ENCODE measurements around the gene DNAH17. TPM values are rescaled to one million over a fixed set of nuclear protein-coding genes. Genes with fewer than 3 reads are reported as not detected.
A peak's percentile ranks its signal among the peaks of the same experiment; 100 is the strongest.

Gene DNAH17
- total RNA-seq, 5 donors from 2014 or later (not counting 1 experiment from before 2014, with no cell fraction given): 0.33 to 1.2 (median 1.1) TPM

DNA sequence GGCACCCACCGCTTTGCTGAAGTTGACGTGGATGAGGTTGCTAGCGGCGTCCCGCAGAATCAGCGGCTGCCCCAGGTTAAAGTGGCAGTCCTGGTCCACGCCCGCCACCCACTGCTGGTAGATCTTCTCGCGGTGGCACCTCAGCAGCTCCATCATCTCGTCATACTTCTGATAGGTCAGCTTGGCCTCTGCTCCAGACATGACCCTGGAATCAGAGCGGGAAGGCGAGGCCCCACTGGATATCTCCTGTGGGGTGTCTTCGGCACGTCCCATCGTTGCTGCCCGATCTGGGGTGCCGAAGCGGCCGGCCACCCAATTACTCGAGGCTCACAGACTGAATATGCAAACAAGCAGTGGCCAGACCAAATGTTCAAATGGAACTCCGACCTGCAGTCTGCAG is 16.5 kb downstream of the DNAH17 start:
- Histone ChIP-seq H3K27me3 (replicated peaks in 1 of 2; ENCODE audit: control insufficient read depth in 2 of 2, extremely low read depth in 1 of 2, insufficient read depth in 2 of 2, low read length in 1 of 2) (peaks cover 2 to 30% of the 10 kb centered on the region in 2 experiments), H3K4me1 (ENCODE audit: control insufficient read depth in 1 of 2, extremely low read depth in 1 of 2, insufficient read depth in 2 of 2, low read length in 2 of 2) (peaks cover 0 to 8% of the 10 kb centered on the region in 2 experiments), H3K27ac (ENCODE audit: low read length) (no peak overlapping the region), H3K4me3 (ENCODE audit: control insufficient read depth in 1 of 2, extremely low read depth in 1 of 2, low read length in 1 of 2) (no peak overlapping the region), H3K36me3 (ENCODE audit: control insufficient read depth in 2 of 2, extremely low read depth in 1 of 2, insufficient read depth in 1 of 2, low read length in 1 of 2) (no peaks in the 10 kb centered on the region), H3K9me3 (no peaks in the 10 kb centered on the region)
- no peak overlapping the region for H3K4me3 Mint-ChIP-seq
- no peak overlapping the region for H3K27ac Mint-ChIP-seq
- H3K9me3 Mint-ChIP-seq: no peaks in the 10 kb centered on the region
- H3K36me3 Mint-ChIP-seq: no peaks in the 10 kb centered on the region
- H3K27me3 Mint-ChIP-seq: peaks cover 0 to 7% of the 10 kb centered on the region in 2 donors
- H3K4me1 Mint-ChIP-seq: no peaks in the 10 kb centered on the region
- no peak for ATAC-seq (replicated peaks in 1 of 4)
- ChIA-PET POLR2A (no interaction called here), CTCF (no interaction called here)
- no peak for DNase-seq
- 87% methylated on average over 22 of the region's 22 CpGs for WGBS (ENCODE audit: insufficient coverage)

DNA sequence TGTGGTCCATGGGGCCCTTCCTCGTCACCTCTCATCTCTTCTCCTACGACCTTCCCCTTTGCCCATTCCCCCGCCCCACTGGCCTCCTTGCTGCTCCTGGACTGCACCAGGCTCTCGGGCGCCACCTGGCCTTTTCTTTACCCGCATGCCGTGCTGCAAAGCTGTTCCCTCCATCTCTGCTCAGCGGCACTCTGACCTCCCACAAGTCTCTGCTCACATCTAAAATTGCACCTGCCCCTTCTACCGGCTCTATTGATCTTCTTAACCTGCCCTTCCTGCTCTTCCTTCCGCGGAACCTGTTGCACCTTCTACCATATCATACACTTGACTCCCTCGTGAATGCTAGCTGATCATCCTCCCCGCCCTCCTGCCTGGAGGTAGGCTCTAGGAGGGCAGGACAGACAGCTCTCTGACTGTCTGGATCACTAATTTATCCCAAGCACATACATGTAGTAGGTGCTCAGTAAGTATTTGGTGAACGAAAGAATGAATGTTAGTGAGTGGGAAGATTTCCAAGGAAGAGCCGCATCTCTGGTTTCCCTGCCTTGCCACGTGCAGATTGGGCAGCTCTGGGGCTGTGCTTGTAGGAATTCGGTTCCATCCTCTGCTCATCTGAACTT is 17.3 kb downstream of the DNAH17 start:
- no peak overlapping the region for H3K27ac ChIP-seq (ENCODE audit: low read length)
- Mint-ChIP-seq H3K4me1 (no peaks in the 10 kb centered on the region), H3K27ac (no peak overlapping the region), H3K36me3 (no peaks in the 10 kb centered on the region), H3K4me3 (no peak overlapping the region), H3K27me3 (peaks cover 0 to 5% of the 10 kb centered on the region in 2 donors), H3K9me3 (no peaks in the 10 kb centered on the region)
- peaks cover 0 to 8% of the 10 kb centered on the region in 2 experiments for H3K4me1 ChIP-seq (ENCODE audit: control insufficient read depth in 1 of 2, extremely low read depth in 1 of 2, insufficient read depth in 2 of 2, low read length in 2 of 2)
- peaks cover 2 to 37% of the 10 kb centered on the region in 2 experiments for H3K27me3 ChIP-seq (replicated peaks in 1 of 2; ENCODE audit: control insufficient read depth in 2 of 2, extremely low read depth in 1 of 2, insufficient read depth in 2 of 2, low read length in 1 of 2)
- 57% methylated on average over 12 of the region's 17 CpGs for WGBS (ENCODE audit: insufficient coverage)
- POLR2A ChIA-PET: no interaction called here
- ATAC-seq (replicated peaks in 1 of 4): no peak
- no peaks in the 10 kb centered on the region for H3K9me3 ChIP-seq
- CTCF ChIA-PET: no interaction called here
- H3K36me3 ChIP-seq (ENCODE audit: control insufficient read depth in 2 of 2, extremely low read depth in 1 of 2, insufficient read depth in 1 of 2, low read length in 1 of 2): no peaks in the 10 kb centered on the region
- H3K4me3 ChIP-seq (ENCODE audit: control insufficient read depth in 1 of 2, extremely low read depth in 1 of 2, low read length in 1 of 2): no peak overlapping the region
- peak in 1 of 35 experiments; percentile 32 for DNase-seq

DNA sequence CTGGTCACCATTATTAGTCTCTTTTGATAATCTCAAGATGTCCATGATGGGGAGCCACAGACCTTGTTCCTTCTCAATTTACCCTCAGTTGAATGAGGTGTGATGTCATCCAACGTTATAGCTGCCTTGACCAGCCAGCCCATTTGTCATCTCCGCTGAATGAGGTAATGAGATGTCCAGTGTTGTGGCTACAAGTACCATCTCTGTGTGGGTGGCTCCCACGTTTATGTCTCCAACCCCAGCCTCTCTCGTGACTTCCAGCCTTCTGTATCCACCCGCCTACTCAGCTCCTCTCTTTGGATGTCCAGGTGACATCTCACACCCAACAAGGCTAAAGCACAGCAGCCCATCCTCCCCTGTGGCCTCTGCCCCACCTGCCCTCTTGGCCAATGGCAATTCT is 18.2 kb downstream of the DNAH17 start:
- WGBS (ENCODE audit: insufficient coverage): 77% methylated on average over 3 of the region's 5 CpGs
- POLR2A ChIA-PET: no interaction called here

DNA sequence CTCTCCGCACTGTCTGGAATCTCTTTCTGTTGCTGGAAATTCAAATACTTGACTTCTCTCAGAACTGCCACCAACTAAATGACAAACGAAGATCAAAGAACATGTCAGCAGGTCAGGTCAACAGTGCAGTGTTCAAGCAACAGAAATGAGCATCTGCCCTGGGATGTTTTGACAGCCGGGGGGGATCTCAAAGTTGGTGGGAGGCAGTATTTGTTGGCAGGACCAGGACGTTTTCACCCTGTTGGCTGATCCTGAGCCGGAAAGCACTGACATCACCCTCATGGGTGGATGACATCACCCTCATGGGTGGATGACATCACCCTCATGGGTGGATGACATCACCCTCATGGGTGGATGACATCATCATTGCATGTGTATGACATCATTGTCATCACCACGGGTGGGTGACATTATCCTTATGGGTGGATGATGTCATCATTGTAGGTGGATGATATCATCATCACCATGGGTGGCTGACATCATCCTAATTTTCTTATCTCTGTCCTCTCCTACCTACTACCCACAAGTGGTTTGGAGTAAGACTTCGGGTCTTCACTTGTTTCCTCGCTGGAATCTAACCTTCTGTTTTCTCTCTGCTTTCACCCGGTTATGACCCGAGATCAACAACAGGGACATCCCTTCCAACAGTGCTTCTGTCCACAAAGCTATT is 18.9 kb downstream of the DNAH17 start:
- H3K36me3 ChIP-seq (ENCODE audit: control insufficient read depth in 2 of 2, extremely low read depth in 1 of 2, insufficient read depth in 1 of 2, low read length in 1 of 2): no peaks in the 10 kb centered on the region
- H3K9me3 ChIP-seq: no peaks in the 10 kb centered on the region
- no peak overlapping the region for H3K27ac ChIP-seq (ENCODE audit: low read length)
- POLR2A ChIA-PET: interaction anchor here in 1 of 2 donors (0.5 kb wide), 1 partner anchor 1562 kb away, joined by 8 read pairs; no protein-coding TSS in a partner anchor
- Mint-ChIP-seq H3K9me3 (no peaks in the 10 kb centered on the region), H3K4me3 (no peak overlapping the region), H3K36me3 (no peaks in the 10 kb centered on the region), H3K27me3 (peaks cover 0 to 3% of the 10 kb centered on the region in 2 donors), H3K27ac (no peak overlapping the region), H3K4me1 (no peaks in the 10 kb centered on the region)
- 89% methylated on average over 8 of the region's 10 CpGs for WGBS (ENCODE audit: insufficient coverage)
- DNase-seq: no peak
- peaks cover 2 to 33% of the 10 kb centered on the region in 2 experiments for H3K27me3 ChIP-seq (replicated peaks in 1 of 2; ENCODE audit: control insufficient read depth in 2 of 2, extremely low read depth in 1 of 2, insufficient read depth in 2 of 2, low read length in 1 of 2)
- no peak for ATAC-seq (replicated peaks in 1 of 4)
- H3K4me3 ChIP-seq (ENCODE audit: control insufficient read depth in 1 of 2, extremely low read depth in 1 of 2, low read length in 1 of 2): no peak overlapping the region
- peaks cover 0 to 8% of the 10 kb centered on the region in 2 experiments for H3K4me1 ChIP-seq (ENCODE audit: control insufficient read depth in 1 of 2, extremely low read depth in 1 of 2, insufficient read depth in 2 of 2, low read length in 2 of 2)
- CTCF ChIA-PET: no interaction called here

More for the DNA sequence above, 18.2 kb downstream of the DNAH17 start:
- H3K4me1 ChIP-seq (ENCODE audit: control insufficient read depth in 1 of 2, extremely low read depth in 1 of 2, insufficient read depth in 2 of 2, low read length in 2 of 2): peaks cover 0 to 8% of the 10 kb centered on the region in 2 experiments
- no peak for ATAC-seq (replicated peaks in 1 of 4)
- no peaks in the 10 kb centered on the region for H3K9me3 ChIP-seq
- Mint-ChIP-seq H3K9me3 (no peaks in the 10 kb centered on the region), H3K27ac (no peak overlapping the region), H3K4me3 (no peak overlapping the region), H3K27me3 (peaks cover 0 to 5% of the 10 kb centered on the region in 2 donors), H3K4me1 (no peaks in the 10 kb centered on the region), H3K36me3 (no peaks in the 10 kb centered on the region)
- CTCF ChIA-PET: no interaction called here
- no peak overlapping the region for H3K4me3 ChIP-seq (ENCODE audit: control insufficient read depth in 1 of 2, extremely low read depth in 1 of 2, low read length in 1 of 2)
- H3K27me3 ChIP-seq (replicated peaks in 1 of 2; ENCODE audit: control insufficient read depth in 2 of 2, extremely low read depth in 1 of 2, insufficient read depth in 2 of 2, low read length in 1 of 2): peaks cover 2 to 35% of the 10 kb centered on the region in 2 experiments
- no peak overlapping the region for H3K27ac ChIP-seq (ENCODE audit: low read length)
- H3K36me3 ChIP-seq (ENCODE audit: control insufficient read depth in 2 of 2, extremely low read depth in 1 of 2, insufficient read depth in 1 of 2, low read length in 1 of 2): no peaks in the 10 kb centered on the region
- no peak for DNase-seq

DNA sequence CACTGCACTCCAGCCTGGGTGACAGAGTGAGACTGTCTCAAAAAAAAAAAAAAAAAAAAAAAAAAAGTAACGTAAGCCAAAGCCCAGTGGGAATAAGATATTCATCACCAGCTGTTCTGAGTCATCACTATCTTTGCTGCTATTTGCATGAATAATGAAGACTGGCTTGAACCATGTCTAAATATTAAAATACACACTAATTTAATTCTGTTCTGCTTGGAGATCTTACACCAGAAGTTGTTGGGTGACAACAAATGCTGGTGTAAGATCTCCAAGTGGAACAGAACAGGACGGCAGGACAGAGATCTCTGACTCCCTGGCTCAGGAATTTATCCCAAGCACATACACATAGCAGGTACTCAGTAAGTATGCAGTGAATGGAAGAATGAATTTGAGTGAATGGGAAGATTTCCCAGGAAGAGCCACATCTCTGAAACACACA is 19.6 kb downstream of the DNAH17 start:
- DNase-seq (no peak), ATAC-seq (replicated peaks in 1 of 4) (no peak)
- Mint-ChIP-seq H3K4me1 (no peaks in the 10 kb centered on the region), H3K27me3 (no peaks in the 10 kb centered on the region), H3K4me3 (no peak overlapping the region), H3K9me3 (no peaks in the 10 kb centered on the region), H3K27ac (no peak overlapping the region), H3K36me3 (no peaks in the 10 kb centered on the region)
- Histone ChIP-seq H3K27me3 (replicated peaks in 1 of 2; ENCODE audit: control insufficient read depth in 2 of 2, extremely low read depth in 1 of 2, insufficient read depth in 2 of 2, low read length in 1 of 2) (peaks cover 2 to 30% of the 10 kb centered on the region in 2 experiments), H3K27ac (ENCODE audit: low read length) (no peak overlapping the region), H3K4me1 (ENCODE audit: control insufficient read depth in 1 of 2, extremely low read depth in 1 of 2, insufficient read depth in 2 of 2, low read length in 2 of 2) (peaks cover 0 to 8% of the 10 kb centered on the region in 2 experiments), H3K4me3 (ENCODE audit: control insufficient read depth in 1 of 2, extremely low read depth in 1 of 2, low read length in 1 of 2) (no peak overlapping the region), H3K36me3 (ENCODE audit: control insufficient read depth in 2 of 2, extremely low read depth in 1 of 2, insufficient read depth in 1 of 2, low read length in 1 of 2) (no peaks in the 10 kb centered on the region), H3K9me3 (no peaks in the 10 kb centered on the region)
- ChIA-PET POLR2A (no interaction called here), CTCF (interaction anchor here in 1 of 2 donors (0.7 kb wide), 1 partner anchor 192 kb away, joined by 3 read pairs; no protein-coding TSS in a partner anchor)
- WGBS (ENCODE audit: insufficient coverage): no CpG with 5 or more reads among the region's 2 CpGs

DNA sequence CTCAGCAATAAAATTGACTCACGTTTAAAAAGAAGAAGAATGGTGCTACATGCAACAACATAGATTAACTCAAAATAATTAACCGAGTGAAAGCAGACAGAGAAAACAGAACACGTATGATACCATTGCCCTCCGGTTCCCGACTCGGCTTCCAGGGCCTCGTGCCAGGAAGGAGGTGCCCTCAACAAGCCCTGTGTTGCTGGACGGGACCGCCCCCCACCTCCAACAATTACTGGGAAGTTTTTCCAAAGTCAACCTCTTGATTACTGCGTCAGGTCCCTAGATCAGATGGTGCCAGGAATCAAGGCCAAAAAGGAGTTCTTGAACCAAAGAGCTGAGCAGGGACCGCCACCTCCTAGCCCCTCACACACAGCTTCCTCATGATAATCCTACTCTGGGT is 20.4 kb downstream of the DNAH17 start:
- no peaks in the 10 kb centered on the region for H3K4me1 Mint-ChIP-seq
- CTCF ChIA-PET: interaction anchor here in 1 of 2 donors (0.7 kb wide), 1 partner anchor 191 kb away, joined by 3 read pairs; no protein-coding TSS in a partner anchor
- ATAC-seq (replicated peaks in 1 of 4): no peak
- peaks cover 0 to 2% of the 10 kb centered on the region in 2 donors for H3K27me3 Mint-ChIP-seq
- DNase-seq: no peak
- POLR2A ChIA-PET: no interaction called here
- H3K9me3 Mint-ChIP-seq: no peaks in the 10 kb centered on the region
- no peaks in the 10 kb centered on the region for H3K36me3 Mint-ChIP-seq
- no peak overlapping the region for H3K27ac ChIP-seq (ENCODE audit: low read length)
- H3K4me3 ChIP-seq (ENCODE audit: control insufficient read depth in 1 of 2, extremely low read depth in 1 of 2, low read length in 1 of 2): no peak overlapping the region
- no peak overlapping the region for H3K27ac Mint-ChIP-seq
- no peaks in the 10 kb centered on the region for H3K36me3 ChIP-seq (ENCODE audit: control insufficient read depth in 2 of 2, extremely low read depth in 1 of 2, insufficient read depth in 1 of 2, low read length in 1 of 2)
- 83% methylated on average over 9 of the region's 11 CpGs for WGBS (ENCODE audit: insufficient coverage)
- H3K27me3 ChIP-seq (replicated peaks in 1 of 2; ENCODE audit: control insufficient read depth in 2 of 2, extremely low read depth in 1 of 2, insufficient read depth in 2 of 2, low read length in 1 of 2): peaks cover 2 to 30% of the 10 kb centered on the region in 2 experiments
- no peaks in the 10 kb centered on the region for H3K9me3 ChIP-seq
- no peak overlapping the region for H3K4me3 Mint-ChIP-seq
- H3K4me1 ChIP-seq (ENCODE audit: control insufficient read depth in 1 of 2, extremely low read depth in 1 of 2, insufficient read depth in 2 of 2, low read length in 2 of 2): peaks cover 0 to 8% of the 10 kb centered on the region in 2 experiments

Measured in T-cell (primary cell).